Inflammatory macrophage treated with lipopolysaccharide for 4 hours (primary cell): ENCODE results near the gene ZIM2.

Experiments used
- DNase-seq: peaks from one replicate; pipeline ENCODE4 v3.0.0-alpha.2; 2020

ZIM2 gene

GRCh38 chr19:56806639-56807038 lies 33.9 kb downstream of the ZIM2 start:
- no peak for DNase-seq

DNA sequence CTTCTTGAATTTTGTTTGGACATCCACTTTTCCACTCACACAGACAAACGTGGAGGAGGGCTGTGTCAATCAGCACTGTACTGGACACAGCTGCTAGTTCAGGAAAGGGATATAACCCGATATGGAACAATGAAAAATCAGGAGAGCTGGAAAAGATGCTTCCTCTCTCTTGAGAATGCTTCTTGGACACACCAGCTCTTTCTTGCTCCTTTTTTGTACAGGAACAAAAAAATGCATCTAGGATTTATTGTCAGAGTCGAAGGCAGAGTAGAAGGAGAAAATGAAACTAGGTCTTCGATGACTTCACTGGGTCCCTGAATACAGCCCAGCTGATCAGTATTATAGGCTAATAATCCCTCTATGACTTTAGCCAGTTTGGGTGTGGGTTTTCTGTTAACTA lies 62.2 kb downstream of the ZIM2 start:
- no peak for DNase-seq

DNA sequence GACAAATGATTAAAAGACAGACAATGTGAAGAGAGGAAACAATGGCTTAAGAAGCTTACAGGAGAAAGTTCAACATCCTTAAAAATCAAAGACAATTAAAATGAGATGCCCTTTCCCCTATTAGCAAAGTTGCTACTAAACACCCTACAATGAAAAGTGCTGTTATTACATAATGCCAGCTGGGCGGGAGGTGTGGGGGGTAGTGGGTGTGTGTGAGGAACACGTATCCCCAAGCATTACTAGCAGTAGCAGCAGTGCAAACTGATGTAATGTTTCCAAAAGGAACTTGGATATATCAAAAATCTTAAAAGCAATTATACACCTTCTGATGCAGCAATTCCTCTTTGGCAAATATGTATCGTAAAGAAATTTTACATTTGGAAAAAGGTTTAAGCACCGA lies 70.9 kb downstream of the ZIM2 start:
- no peak for DNase-seq

DNA sequence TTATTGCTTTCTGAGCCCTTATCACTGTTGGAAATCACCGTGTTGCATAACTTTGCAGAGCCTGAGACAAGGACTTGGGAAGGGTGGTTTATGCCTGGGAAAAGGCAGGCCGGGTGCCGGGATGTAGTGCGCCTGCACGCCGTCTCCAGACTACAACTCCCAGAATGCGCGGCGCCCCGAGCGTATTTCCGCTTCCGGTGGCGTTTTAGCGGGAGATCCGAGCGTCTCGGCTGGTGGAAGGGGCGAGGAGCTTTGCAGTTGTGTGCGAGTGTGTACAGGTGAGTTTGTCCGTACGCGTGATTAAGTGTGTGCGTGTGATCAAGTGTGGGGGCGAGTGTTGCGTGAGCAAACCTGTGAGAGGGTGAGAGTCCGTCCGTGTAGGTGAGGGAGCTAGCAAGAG lies 75.4 kb downstream of the ZIM2 start:
- no peak for DNase-seq

DNA sequence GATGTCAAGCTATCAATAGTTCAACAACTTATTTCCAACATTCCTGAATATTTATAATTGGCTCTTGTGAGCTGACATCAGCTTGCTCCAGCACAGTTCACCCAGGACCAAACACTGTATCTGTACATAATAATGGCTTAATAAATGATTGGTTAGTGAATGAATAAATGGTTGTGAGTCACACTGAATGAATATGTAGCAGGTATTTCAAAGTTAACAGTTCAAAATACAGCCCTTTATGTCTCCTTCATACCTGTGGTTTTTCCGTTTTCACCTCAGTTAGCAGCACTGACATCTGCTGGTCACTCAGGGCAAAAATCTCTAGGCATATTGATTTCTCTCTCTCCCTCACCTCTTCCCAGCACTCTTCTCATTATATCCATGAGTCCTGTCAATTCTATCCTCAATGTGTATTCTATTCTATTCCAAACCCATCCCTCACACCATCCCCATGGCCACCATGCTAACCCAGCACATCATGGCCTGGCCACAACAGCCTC lies 76.3 kb downstream of the ZIM2 start:
- no peak for DNase-seq

- DNase-seq: no peak
Observed at GRCh38 chr19:56760842-56761241, 79.7 kb downstream of the ZIM2 start.

DNA sequence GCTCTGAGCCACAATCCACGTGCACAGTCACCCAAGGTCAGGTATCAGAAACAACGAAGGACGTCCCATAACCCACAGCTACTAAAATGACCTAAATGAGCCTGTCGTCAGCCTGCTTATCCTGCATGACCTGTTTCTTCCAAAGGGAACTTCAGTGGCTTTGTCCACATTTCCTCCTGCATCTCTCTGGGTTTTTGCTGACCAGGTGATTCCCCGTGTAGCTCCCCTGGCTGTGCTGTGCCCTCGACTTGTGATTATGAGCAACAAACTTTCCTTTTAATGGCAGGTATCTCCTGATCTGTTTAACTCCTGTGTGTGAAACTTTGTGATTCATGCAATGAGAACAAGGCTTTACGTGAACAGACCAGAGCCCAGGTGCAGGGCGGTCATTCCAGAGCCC lies 81.0 kb downstream of the ZIM2 start:
- no peak for DNase-seq

GRCh38 chr19:56751078-56751489 lies 89.4 kb downstream of the ZIM2 start:
- DNase-seq: no peak

- DNase-seq: no peak
Observed at GRCh38 chr19:56750658-56751057, 89.9 kb downstream of the ZIM2 start.

DNA sequence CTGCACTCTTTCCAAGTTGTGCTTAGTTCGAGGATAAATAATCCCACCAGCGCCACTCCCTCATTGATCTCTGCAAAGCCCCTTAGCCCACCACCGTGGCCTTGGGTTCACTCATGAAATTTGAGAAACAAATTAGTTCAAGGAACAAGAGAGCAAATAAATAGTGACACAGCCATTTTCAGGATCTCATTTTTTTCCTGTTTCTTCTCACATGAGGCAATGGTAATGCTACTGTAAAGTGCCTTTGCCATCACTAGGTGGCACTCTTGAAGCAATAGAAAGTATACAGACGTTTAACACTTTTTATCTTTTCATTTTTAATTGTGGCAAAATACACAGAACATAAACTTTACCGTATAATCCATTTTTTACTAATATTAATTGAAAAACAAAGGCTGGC lies 92.1 kb downstream of the ZIM2 start:
- DNase-seq: peak; percentile 20

- no peak for DNase-seq
Observed at GRCh38 chr19:56746367-56746766, 94.2 kb downstream of the ZIM2 start.

DNA sequence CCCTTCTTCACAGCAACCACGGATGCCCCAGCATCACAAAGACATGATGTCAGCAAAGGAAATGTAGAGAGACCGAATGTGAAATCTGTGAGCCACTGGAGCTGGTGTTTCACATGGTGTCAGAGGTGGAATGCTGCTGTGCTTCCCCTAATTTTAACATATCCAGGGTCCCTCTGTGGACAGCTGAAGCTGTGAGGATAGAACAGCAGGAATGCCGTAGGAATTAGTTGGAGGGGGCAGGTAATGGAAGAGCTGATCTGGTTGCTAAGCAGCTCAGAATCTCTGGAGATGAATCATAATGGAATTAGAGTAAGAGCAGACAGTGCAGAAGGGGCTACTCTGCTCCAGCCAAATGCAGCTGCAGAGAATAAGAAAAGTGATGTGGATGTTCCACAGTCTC lies 100.0 kb downstream of the ZIM2 start:
- DNase-seq: no peak

DNA sequence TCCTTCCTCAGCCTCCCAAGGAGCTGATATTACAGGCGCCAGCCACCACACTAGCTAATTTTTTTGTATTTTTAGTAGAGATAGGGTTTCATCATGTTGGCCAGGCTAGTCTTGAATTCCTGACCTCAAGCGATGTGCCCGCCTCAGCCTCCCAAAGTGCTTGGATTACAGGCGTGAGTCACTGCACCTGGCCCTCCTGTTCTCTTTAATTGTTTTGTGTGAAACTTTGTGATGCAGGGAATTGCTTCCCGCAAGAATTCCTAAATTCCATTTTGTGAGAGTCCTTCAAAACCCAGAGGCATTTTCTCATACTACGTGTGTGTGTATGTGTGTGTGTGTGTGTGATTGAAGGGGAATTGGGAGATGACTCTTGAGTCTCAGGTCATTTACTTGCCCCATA lies 104.0 kb downstream of the ZIM2 start:
- DNase-seq: no peak

DNA sequence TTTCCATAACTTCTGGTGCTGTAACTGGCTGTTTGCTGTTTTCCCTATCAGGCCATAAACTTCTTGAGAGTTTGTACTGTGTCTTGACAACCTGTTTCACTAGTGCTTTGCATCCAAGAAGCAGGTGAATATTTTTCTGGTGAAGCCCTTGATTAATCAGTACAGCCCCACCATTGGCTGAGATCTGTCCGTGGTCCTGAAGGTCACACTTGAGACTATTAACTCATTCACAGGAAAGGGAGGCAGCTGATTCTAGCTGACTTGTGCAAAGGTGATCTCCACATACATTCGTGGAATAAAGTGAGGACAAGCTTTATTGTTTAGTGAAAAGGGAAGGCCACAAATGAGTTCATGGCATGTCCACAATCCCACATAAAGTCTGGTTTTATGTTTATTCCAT lies 107.5 kb downstream of the ZIM2 start:
- DNase-seq: no peak

- no peak for DNase-seq
Observed at GRCh38 chr19:56727677-56728076, 112.8 kb downstream of the ZIM2 start.

GRCh38 chr19:56725829-56726424 lies 114.6 kb downstream of the ZIM2 start:
- DNase-seq: no peak
